ENCODE results near the gene SST. TPM values are rescaled to one million over a fixed set of nuclear protein-coding genes. Genes with fewer than 3 reads are reported as not detected.

The SST gene
- total and polyA plus RNA-seq, 7 donors = 1.1 to 19.2 (median 7.0) TPM; not detected in 1

- TF ChIP-seq CTCF (IDR thresholded peaks at IDR 0.05) (no peak), POLR2AphosphoS5 (IDR thresholded peaks at IDR 0.05) (no peak), POLR2A (IDR thresholded peaks at IDR 0.05) (no peak), EP300 (IDR thresholded peaks at IDR 0.05) (no peak)
- H3K4me1 ChIP-seq = no peaks in the 10 kb centered on the region
- H3K36me3 ChIP-seq = no peaks in the 10 kb centered on the region
- H3K27ac ChIP-seq = no peak overlapping the region
- DNase-seq = no peak
- intact Hi-C loops (cut with DNase I) = no loop called here
- H3K27me3 ChIP-seq = no peaks in the 10 kb centered on the region
- no peak overlapping the region for H3K4me3 ChIP-seq
- no peaks in the 10 kb centered on the region for H3K9me3 ChIP-seq
Measured at GRCh38 chr3:187705164-187705563, 35.0 kb upstream of the SST start.

- H3K4me3 ChIP-seq = no peak within 1 kb of the TSS
- no peaks in the 10 kb centered on the region for H3K36me3 ChIP-seq
- TF ChIP-seq POLR2A (IDR thresholded peaks at IDR 0.05) (no peak), CTCF (IDR thresholded peaks at IDR 0.05) (no peak), POLR2AphosphoS5 (IDR thresholded peaks at IDR 0.05) (no peak), EP300 (IDR thresholded peaks at IDR 0.05) (no peak)
- DNase-seq = no peak
- H3K27me3 ChIP-seq = no peaks in the 10 kb centered on the region
- no peak within 1 kb of the TSS for H3K27ac ChIP-seq
- WGBS, 2 donors = 58 to 60% methylated on average over 4 of the region's 4 CpGs
- intact Hi-C loops (cut with DNase I) = no loop called here
- no peaks in the 10 kb centered on the region for H3K9me3 ChIP-seq
- no peaks in the 10 kb centered on the region for H3K4me1 ChIP-seq
Measured at GRCh38 chr3:187702507-187703033, 32.4 kb upstream of the SST start, which contains the start of gene RTP2. RTP2 (minus strand) TSS chr3:187702557; CDS start chr3:187702128, 429 bp downstream.

GRCh38 chr3:187700249-187700648, 30.1 kb upstream of the SST start:
- WGBS, 2 donors = 92 to 93% methylated on average over 2 of the region's 2 CpGs
- intact Hi-C loops (cut with DNase I) = no loop called here
- H3K36me3 ChIP-seq = no peaks in the 10 kb centered on the region
- no peaks in the 10 kb centered on the region for H3K4me1 ChIP-seq
- TF ChIP-seq POLR2AphosphoS5 (IDR thresholded peaks at IDR 0.05) = no peak
- no peak for TF ChIP-seq CTCF (IDR thresholded peaks at IDR 0.05)
- no peak for TF ChIP-seq EP300 (IDR thresholded peaks at IDR 0.05)
- TF ChIP-seq POLR2A (IDR thresholded peaks at IDR 0.05) = no peak
- no peaks in the 10 kb centered on the region for H3K9me3 ChIP-seq
- H3K27me3 ChIP-seq = no peaks in the 10 kb centered on the region
- DNase-seq = no peak
- H3K4me3 ChIP-seq = no peak overlapping the region
- H3K27ac ChIP-seq = no peak overlapping the region

- no peaks in the 10 kb centered on the region for H3K4me1 ChIP-seq
- intact Hi-C loops (cut with DNase I) = no loop called here
- TF ChIP-seq POLR2AphosphoS5 (IDR thresholded peaks at IDR 0.05) (no peak), POLR2A (IDR thresholded peaks at IDR 0.05) (no peak), EP300 (IDR thresholded peaks at IDR 0.05) (no peak), CTCF (IDR thresholded peaks at IDR 0.05) (no peak)
- no peaks in the 10 kb centered on the region for H3K27me3 ChIP-seq
- DNase-seq = no peak
- no peak overlapping the region for H3K4me3 ChIP-seq
- no peaks in the 10 kb centered on the region for H3K9me3 ChIP-seq
- 85 to 92% methylated on average over 42 of the region's 42 CpGs for WGBS, 2 donors
- no peak overlapping the region for H3K27ac ChIP-seq
- no peaks in the 10 kb centered on the region for H3K36me3 ChIP-seq
Measured at GRCh38 chr3:187698499-187699399, 28.6 kb upstream of the SST start.

Data from sigmoid colon (tissue), 7 donors.